ENCODE results near the gene KCNC1.

DNA sequence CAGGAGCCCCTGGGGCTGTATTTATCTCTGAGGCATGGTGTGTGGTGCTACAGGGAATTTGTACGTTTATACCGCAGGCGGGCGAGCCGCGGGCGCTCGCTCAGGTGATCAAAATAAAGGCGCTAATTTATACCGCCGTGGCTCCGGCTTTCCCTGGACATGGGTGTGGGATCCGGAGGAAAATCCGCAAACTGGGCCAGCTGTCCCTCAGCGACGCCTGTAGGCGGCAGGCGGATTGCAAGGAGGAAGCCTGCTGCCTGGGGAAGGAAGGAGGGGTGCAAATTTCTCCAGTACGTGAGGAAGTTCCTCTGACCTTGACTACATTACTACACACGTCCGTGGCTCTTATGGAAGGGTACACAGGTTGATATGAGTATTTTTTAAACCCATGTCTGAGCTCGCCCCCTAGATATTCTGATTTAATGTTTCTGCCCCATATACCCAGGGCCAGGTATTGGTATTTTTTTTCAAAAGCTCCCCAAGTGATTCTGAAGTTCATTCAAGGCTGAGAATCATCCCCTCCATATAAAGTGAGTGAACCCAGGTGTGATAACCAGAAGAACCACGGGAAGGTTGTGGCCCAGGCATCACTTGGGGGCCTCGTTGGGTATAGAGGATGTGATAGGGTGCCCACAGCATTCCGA, 12.5 kb upstream of the KCNC1 start:
- TF ChIP-seq, protein P1, sequence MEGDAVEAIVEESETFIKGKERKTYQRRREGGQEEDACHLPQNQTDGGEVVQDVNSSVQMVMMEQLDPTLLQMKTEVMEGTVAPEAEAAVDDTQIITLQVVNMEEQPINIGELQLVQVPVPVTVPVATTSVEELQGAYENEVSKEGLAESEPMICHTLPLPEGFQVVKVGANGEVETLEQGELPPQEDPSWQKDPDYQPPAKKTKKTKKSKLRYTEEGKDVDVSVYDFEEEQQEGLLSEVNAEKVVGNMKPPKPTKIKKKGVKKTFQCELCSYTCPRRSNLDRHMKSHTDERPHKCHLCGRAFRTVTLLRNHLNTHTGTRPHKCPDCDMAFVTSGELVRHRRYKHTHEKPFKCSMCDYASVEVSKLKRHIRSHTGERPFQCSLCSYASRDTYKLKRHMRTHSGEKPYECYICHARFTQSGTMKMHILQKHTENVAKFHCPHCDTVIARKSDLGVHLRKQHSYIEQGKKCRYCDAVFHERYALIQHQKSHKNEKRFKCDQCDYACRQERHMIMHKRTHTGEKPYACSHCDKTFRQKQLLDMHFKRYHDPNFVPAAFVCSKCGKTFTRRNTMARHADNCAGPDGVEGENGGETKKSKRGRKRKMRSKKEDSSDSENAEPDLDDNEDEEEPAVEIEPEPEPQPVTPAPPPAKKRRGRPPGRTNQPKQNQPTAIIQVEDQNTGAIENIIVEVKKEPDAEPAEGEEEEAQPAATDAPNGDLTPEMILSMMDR (conservative IDR thresholded peaks at IDR 0.05 in 1 of 2, IDR thresholded peaks at IDR 0.05 in 1 of 2; ENCODE audit: low read depth in 1 of 2, low read length in 2 of 2): peak; percentile 43 to 49
- TF ChIP-seq EZH2 (IDR thresholded peaks at IDR 0.05; ENCODE audit: low read length, missing control alignments): no peak
